Smooth muscle cell (in vitro differentiated cells): Measurements from ENCODE around the gene SAC3D1. TPM values are rescaled to one million over a fixed set of nuclear protein-coding genes. Genes with fewer than 3 reads are reported as not detected.

ENCODE experiments used
- DNase-seq: peaks from one replicate; lab custom pipeline; 2025; ENCODE audit not compliant: unreplicated experiment; lab: John Stamatoyannopoulos, UW
- H2AFZ ChIP-seq: fragments of 200-600 bp; sonication (generic); 2 replicates; pipeline ENCODE4 v1.6.0; 2016; ENCODE audit warnings: antibody characterized with exemption, low read depth, mild to moderate bottlenecking
- H3F3A ChIP-seq: fragments of 200-600 bp; sonication (generic); 2 replicates; pipeline ENCODE4 v1.6.0; 2017; ENCODE audit warnings: antibody characterized with exemption, low read depth
- H3K27ac ChIP-seq: fragments of 200-600 bp; sonication (generic); 2 replicates; pipeline ENCODE4 v1.5.1; 2016; ENCODE audit warnings: low read depth, mild to moderate bottlenecking
- H3K27me3 ChIP-seq: fragments of 200-600 bp; sonication (generic); 2 replicates; pipeline ENCODE4 v1.6.1; 2016; ENCODE audit warnings: low read depth, mild to moderate bottlenecking
- H3K36me3 ChIP-seq: fragments of 200-600 bp; sonication (generic); 2 replicates; pipeline ENCODE4 v1.5.1; 2016; ENCODE audit warnings: low read depth
- H3K4me1 ChIP-seq: fragments of 200-600 bp; sonication (generic); 2 replicates; pipeline ENCODE4 v1.5.1; 2016; ENCODE audit warnings: low read depth
- H3K4me2 ChIP-seq: fragments of 200-600 bp; sonication (generic); 2 replicates; pipeline ENCODE4 v1.6.0; 2016; ENCODE audit warnings: mild to moderate bottlenecking
- H3K4me3 ChIP-seq: fragments of 200-600 bp; sonication (generic); 2 replicates; pipeline ENCODE4 v1.5.1; 2016; ENCODE audit warnings: mild to moderate bottlenecking
- H3K79me2 ChIP-seq: fragments of 200-600 bp; sonication (generic); 2 replicates; pipeline ENCODE4 v1.6.0; 2016; ENCODE audit warnings: low read depth, mild to moderate bottlenecking
- H3K9ac ChIP-seq: fragments of 200-600 bp; sonication (generic); 2 replicates; pipeline ENCODE4 v1.6.0; 2016; ENCODE audit warnings: low read depth
- H3K9me3 ChIP-seq: fragments of 200-600 bp; sonication (generic); replicated peaks from 2 replicates; pipeline ENCODE4 v1.5.1; 2016; ENCODE audit warnings: low read depth
- H4K20me1 ChIP-seq: fragments of 200-600 bp; sonication (generic); 2 replicates; pipeline ENCODE4 v1.6.0; 2016; ENCODE audit warnings: low read depth
- CTCF ChIP-seq: fragments of 200-600 bp; sonication (generic); IDR thresholded peaks from 2 replicates; pipeline ENCODE4 v1.5.1; 2017; ENCODE audit warnings: borderline replicate concordance, mild to moderate bottlenecking, antibody characterized with exemption; ENCODE audit not compliant: insufficient read depth, poor library complexity, severe bottlenecking
- WGBS: methylation state at CpG from one replicate; pipeline ENCODE4 v1.1.7; 2016; ENCODE audit warnings: low lambda C conversion rate; 5-methylcytosine and 5-hydroxymethylcytosine counted together
- microRNA-seq: library from miRNA; unstranded; fragments of <30 nt; microRNA quantifications from one replicate; pipeline ENCODE4, GENCODE V29; 2016; ENCODE audit warnings: borderline number of aligned reads
- polyA plus RNA-seq: library from polyadenylated mRNA; unstranded; fragments of >200 nt; fragmentation: Nextera tagmentation; extraction: Ambion mirVana; gene quantifications from 2 replicates; pipeline ENCODE4 v1.2.1, GENCODE V29; 2016
- small RNA-seq: library from RNA; depleted of rRNA; stranded (forward); fragments of <200 nt; gene quantifications from one replicate; pipeline ENCODE3, GENCODE V24; 2014
- total RNA-seq: library from RNA; depleted of rRNA; stranded (reverse); fragments of >200 nt; gene quantifications from 2 replicates; pipeline ENCODE4 v1.2.3, GENCODE V29; 2014

SAC3D1 gene
- total and polyA plus RNA-seq, 2 experiments from 2014 or later, result 7.4 to 26.2 TPM

DNA sequence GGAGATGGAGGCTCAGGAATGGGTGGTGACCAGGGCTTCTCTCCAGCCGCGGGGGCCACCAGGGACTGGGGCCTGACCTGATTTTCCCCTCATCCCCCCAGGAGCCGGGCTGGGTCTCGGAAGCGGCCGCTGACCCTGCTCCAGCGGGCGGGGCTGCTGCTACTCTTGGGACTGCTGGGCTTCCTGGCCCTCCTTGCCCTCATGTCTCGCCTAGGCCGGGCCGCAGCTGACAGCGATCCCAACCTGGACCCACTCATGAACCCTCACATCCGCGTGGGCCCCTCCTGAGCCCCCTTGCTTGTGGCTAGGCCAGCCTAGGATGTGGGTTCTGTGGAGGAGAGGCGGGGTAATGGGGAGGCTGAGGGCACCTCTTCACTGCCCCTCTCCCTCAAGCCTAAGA is 46.8 kb downstream of the SAC3D1 start:
- H4K20me1 ChIP-seq, result no peaks in the 10 kb centered on the region
- no peak overlapping the region for H2AFZ ChIP-seq
- no peak for DNase-seq
- no peak overlapping the region for H3K9ac ChIP-seq
- no peaks in the 10 kb centered on the region for H3K9me3 ChIP-seq
- no peak for TF ChIP-seq CTCF
- no peak overlapping the region for H3K4me3 ChIP-seq
- WGBS, result 98% methylated on average over 15 of the region's 15 CpGs
- H3K4me2 ChIP-seq, result no peak overlapping the region
- no peaks in the 10 kb centered on the region for H3F3A ChIP-seq
- peaks cover 20% of the 10 kb centered on the region for H3K79me2 ChIP-seq
- H3K4me1 ChIP-seq, result peaks cover 7% of the 10 kb centered on the region
- no peaks in the 10 kb centered on the region for H3K27me3 ChIP-seq
- no peaks in the 10 kb centered on the region for H3K36me3 ChIP-seq
- H3K27ac ChIP-seq, result no peak overlapping the region

- 97% methylated on average over 4 of the region's 4 CpGs for WGBS
- TF ChIP-seq CTCF, result no peak
Measured at GRCh38 chr11:65089621-65090020, 48.6 kb downstream of the SAC3D1 start.

GRCh38 chr11:65090628-65091027 is 49.6 kb downstream of the SAC3D1 start:
- Histone ChIP-seq H3K4me2 (no peak overlapping the region), H3K4me1 (no peaks in the 10 kb centered on the region), H3K27me3 (no peaks in the 10 kb centered on the region), H3K27ac (no peak overlapping the region), H3K79me2 (peaks cover under 1% of the 10 kb centered on the region), H3F3A (no peaks in the 10 kb centered on the region), H3K36me3 (no peaks in the 10 kb centered on the region), H3K9me3 (no peaks in the 10 kb centered on the region), H3K4me3 (no peak overlapping the region), H4K20me1 (no peaks in the 10 kb centered on the region), H2AFZ (no peak overlapping the region), H3K9ac (no peak overlapping the region)
- TF ChIP-seq CTCF, result no peak
- no peak for DNase-seq
- 96% methylated on average over 4 of the region's 4 CpGs for WGBS

More at GRCh38 chr11:65089621-65090020, 48.6 kb downstream of the SAC3D1 start:
- Histone ChIP-seq H4K20me1 (no peaks in the 10 kb centered on the region), H3K4me3 (no peak overlapping the region), H3K4me2 (no peak overlapping the region), H3K4me1 (peaks cover 3% of the 10 kb centered on the region), H3K9me3 (no peaks in the 10 kb centered on the region), H3K27me3 (no peaks in the 10 kb centered on the region), H3K9ac (no peak overlapping the region), H3F3A (no peaks in the 10 kb centered on the region), H2AFZ (no peak overlapping the region), H3K79me2 (peaks cover 10% of the 10 kb centered on the region), H3K36me3 (no peaks in the 10 kb centered on the region), H3K27ac (no peak overlapping the region)
- no peak for DNase-seq

Small RNA genes within 50 kb of the gene (microRNA-seq; reads per million reads assigned to microRNA genes)
- not detected for gene MIR6879

Small RNA genes within 50 kb of the gene (small RNA-seq; reads per million reads assigned to genes)
- gene MIR6879 (not detected), gene SNX15 (0.21 reads per million)

Other genes starting within 250 kb of the SAC3D1 start
- gene MAP4K2, start 238.0 kb upstream of the SAC3D1 start, total RNA-seq, result 25.9 and 28.9 TPM in 2 replicates
- 20.0 and 23.6 TPM in 2 replicates for gene MAP4K2, start 238.0 kb upstream of the SAC3D1 start, polyA plus RNA-seq
- 10.5 and 11.6 TPM in 2 replicates for gene MEN1, start 230.7 kb upstream of the SAC3D1 start, total RNA-seq
- 35.4 and 37.3 TPM in 2 replicates for gene MEN1, start 230.7 kb upstream of the SAC3D1 start, polyA plus RNA-seq
- 3.0 and 4.7 TPM in 2 replicates for gene CDC42BPG, start 196.6 kb upstream of the SAC3D1 start, total RNA-seq
- 1.7 and 5.9 TPM in 2 replicates for gene CDC42BPG, start 196.6 kb upstream of the SAC3D1 start, polyA plus RNA-seq
- 30.9 and 59.8 TPM in 2 replicates for gene EHD1, start 162.6 kb upstream of the SAC3D1 start, total RNA-seq
- 42.8 and 46.7 TPM in 2 replicates for gene EHD1, start 162.6 kb upstream of the SAC3D1 start, polyA plus RNA-seq
- gene ATG2A, start 124.0 kb upstream of the SAC3D1 start, total RNA-seq, result 4.8 and 4.9 TPM in 2 replicates
- gene ATG2A, start 124.0 kb upstream of the SAC3D1 start, polyA plus RNA-seq, result 6.2 and 8.6 TPM in 2 replicates
- gene PPP2R5B, start 116.5 kb upstream of the SAC3D1 start, total RNA-seq, result 14.9 and 20.7 TPM in 2 replicates
- gene PPP2R5B, start 116.5 kb upstream of the SAC3D1 start, polyA plus RNA-seq, result 32.7 and 36.6 TPM in 2 replicates
- gene GPHA2, start 105.3 kb upstream of the SAC3D1 start, total RNA-seq, result not detected in 2 replicates
- 0.40 TPM in 1 of 2 replicates, not detected in the other for gene GPHA2, start 105.3 kb upstream of the SAC3D1 start, polyA plus RNA-seq
- not detected in 2 replicates for gene MAJIN, start 69.1 kb upstream of the SAC3D1 start, total RNA-seq
- gene MAJIN, start 69.1 kb upstream of the SAC3D1 start, polyA plus RNA-seq, result not detected in 2 replicates
- not detected in 2 replicates for gene BATF2, start 44.2 kb upstream of the SAC3D1 start, total RNA-seq
- gene BATF2, start 44.2 kb upstream of the SAC3D1 start, polyA plus RNA-seq, result 0.41 TPM in 1 of 2 replicates, not detected in the other
- gene ARL2, start 27.1 kb upstream of the SAC3D1 start, total RNA-seq, result 61.0 and 83.3 TPM in 2 replicates
- 116 and 122 TPM in 2 replicates for gene ARL2, start 27.1 kb upstream of the SAC3D1 start, polyA plus RNA-seq
- 9.4 and 14.8 TPM in 2 replicates for gene SNX15, start 13.8 kb upstream of the SAC3D1 start, total RNA-seq
- gene SNX15, start 13.8 kb upstream of the SAC3D1 start, polyA plus RNA-seq, result 24.7 and 25.1 TPM in 2 replicates
- 1.0 and 1.8 TPM in 2 replicates for gene NAALADL1, start 17.3 kb downstream of the SAC3D1 start, total RNA-seq
- gene NAALADL1, start 17.3 kb downstream of the SAC3D1 start, polyA plus RNA-seq, result 2.0 and 7.0 TPM in 2 replicates
- 8.0 and 8.3 TPM in 2 replicates for gene CDCA5, start 42.8 kb downstream of the SAC3D1 start, total RNA-seq
- gene CDCA5, start 42.8 kb downstream of the SAC3D1 start, polyA plus RNA-seq, result 8.5 and 11.2 TPM in 2 replicates
- 49.1 and 91.0 TPM in 2 replicates for gene ZFPL1, start 43.0 kb downstream of the SAC3D1 start, total RNA-seq
- 81.0 and 87.1 TPM in 2 replicates for gene ZFPL1, start 43.0 kb downstream of the SAC3D1 start, polyA plus RNA-seq
- 104 and 154 TPM in 2 replicates for gene VPS51, start 55.0 kb downstream of the SAC3D1 start, total RNA-seq
- 55.2 and 65.0 TPM in 2 replicates for gene VPS51, start 55.0 kb downstream of the SAC3D1 start, polyA plus RNA-seq
- 16.8 and 26.9 TPM in 2 replicates for gene TM7SF2, start 70.7 kb downstream of the SAC3D1 start, total RNA-seq
- gene TM7SF2, start 70.7 kb downstream of the SAC3D1 start, polyA plus RNA-seq, result 17.4 and 43.1 TPM in 2 replicates
- gene ZNHIT2, start 76.5 kb downstream of the SAC3D1 start, total RNA-seq, result 9.1 and 13.8 TPM in 2 replicates
- 14.5 and 19.5 TPM in 2 replicates for gene ZNHIT2, start 76.5 kb downstream of the SAC3D1 start, polyA plus RNA-seq
- gene FAU, start 80.9 kb downstream of the SAC3D1 start, total RNA-seq, result 373 and 509 TPM in 2 replicates
- 537 and 578 TPM in 2 replicates for gene FAU, start 80.9 kb downstream of the SAC3D1 start, polyA plus RNA-seq
- gene MRPL49, start 81.1 kb downstream of the SAC3D1 start, total RNA-seq, result 28.2 and 43.0 TPM in 2 replicates
- gene MRPL49, start 81.1 kb downstream of the SAC3D1 start, polyA plus RNA-seq, result 53.2 and 55.4 TPM in 2 replicates
- 39.9 and 52.0 TPM in 2 replicates for gene SYVN1, start 93.3 kb downstream of the SAC3D1 start, total RNA-seq
- gene SYVN1, start 93.3 kb downstream of the SAC3D1 start, polyA plus RNA-seq, result 30.0 and 32.0 TPM in 2 replicates
- not detected in 2 replicates for gene SPDYC, start 129.0 kb downstream of the SAC3D1 start, total RNA-seq
- gene SPDYC, start 129.0 kb downstream of the SAC3D1 start, polyA plus RNA-seq, result not detected in 2 replicates
- gene CAPN1, start 140.7 kb downstream of the SAC3D1 start, total RNA-seq, result 93.0 and 126 TPM in 2 replicates
- 109 and 149 TPM in 2 replicates for gene CAPN1, start 140.7 kb downstream of the SAC3D1 start, polyA plus RNA-seq
- gene POLA2, start 220.8 kb downstream of the SAC3D1 start, total RNA-seq, result 2.5 and 4.4 TPM in 2 replicates
- 8.4 and 9.2 TPM in 2 replicates for gene POLA2, start 220.8 kb downstream of the SAC3D1 start, polyA plus RNA-seq